Measurements from ENCODE around the gene TIMM17A.
A peak's percentile ranks its signal among the peaks of the same experiment; 100 is the strongest.
"Not testable (repeated sequence)": the region's sequence is repeated elsewhere in the genome, so short reads cannot be mapped to it uniquely, and the experiment has no call there.

The TIMM17A gene

GRCh38 chr1:201941420-201942128 is 13.7 kb upstream of the TIMM17A start:
- DNase-seq, result no peak

- no peak for DNase-seq
Observed at GRCh38 chr1:201942129-201942495, 13.2 kb upstream of the TIMM17A start.

- DNase-seq, result no peak
Observed at GRCh38 chr1:201944002-201944401, 11.3 kb upstream of the TIMM17A start.

GRCh38 chr1:201944639-201945038 is 10.7 kb upstream of the TIMM17A start:
- DNase-seq, result no peak

DNA sequence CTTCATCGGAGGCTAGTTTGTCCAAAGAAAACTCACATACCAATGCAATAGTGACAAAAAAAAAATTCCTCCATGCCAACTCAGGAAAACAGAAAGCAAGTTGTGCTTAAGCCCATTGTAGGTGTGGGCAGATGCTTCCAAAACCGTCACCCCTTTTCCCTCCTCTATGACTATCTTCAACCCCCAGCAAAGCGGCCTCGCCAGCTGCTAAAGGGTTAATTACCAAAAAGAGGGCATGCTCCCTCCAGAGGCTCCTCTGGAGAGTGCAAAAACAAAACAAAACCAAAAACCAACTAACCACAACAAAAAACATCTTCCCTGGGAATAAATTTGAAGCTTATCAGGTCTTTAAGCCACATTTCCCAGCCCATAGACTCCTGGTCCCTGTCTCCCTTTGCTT is 10.1 kb upstream of the TIMM17A start:
- no peak for DNase-seq

DNA sequence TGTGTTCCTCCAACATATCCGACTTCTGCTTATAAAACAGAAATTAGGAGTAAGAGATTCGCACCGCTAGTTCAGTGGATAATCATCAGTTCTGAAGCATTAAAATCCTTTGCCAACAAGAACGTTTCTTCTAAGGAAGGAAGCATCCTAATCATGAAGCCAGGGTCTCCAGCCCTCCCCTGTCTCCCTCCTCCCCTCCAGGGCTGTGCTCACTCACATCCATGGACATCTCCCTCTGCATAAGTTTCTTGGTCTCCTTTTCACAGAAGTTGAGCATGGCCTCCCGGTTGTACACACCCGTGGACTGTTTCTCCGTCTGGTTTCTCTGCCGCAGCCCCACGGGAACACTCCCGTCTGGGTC is 9.5 kb upstream of the TIMM17A start:
- DNase-seq, result no peak

DNA sequence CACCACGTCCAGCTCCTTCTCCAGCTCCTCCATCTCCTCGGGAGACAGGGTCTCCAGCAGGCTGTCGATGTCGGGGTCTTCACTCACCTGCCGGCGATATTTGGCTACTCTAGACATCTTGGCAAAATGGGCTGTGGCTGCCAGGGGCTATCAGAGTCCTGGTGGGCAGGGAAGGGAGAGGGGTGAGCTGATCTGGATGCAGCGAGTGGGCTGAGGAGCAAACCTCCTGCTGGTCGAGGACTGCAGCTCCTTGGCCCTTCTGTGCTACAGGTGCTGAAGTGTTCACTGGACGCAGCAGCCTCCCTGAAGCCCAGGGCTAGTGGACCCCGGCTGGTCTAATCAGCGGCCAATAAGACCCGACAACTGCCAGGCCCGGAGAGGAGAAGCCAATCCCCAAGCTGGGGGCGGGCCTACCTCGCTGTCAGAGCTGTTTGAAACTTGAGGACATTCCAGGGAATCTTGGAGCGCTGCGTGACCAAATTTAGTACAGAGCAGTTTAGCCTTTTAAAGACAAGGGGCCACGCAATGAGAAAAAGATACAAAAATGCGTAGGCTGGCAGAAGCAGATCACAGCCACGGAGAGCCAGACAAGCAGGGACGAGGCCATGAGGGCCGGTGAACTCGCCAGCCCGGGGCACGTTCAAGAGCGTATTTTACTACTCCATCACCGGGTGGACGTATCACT is 8.9 kb upstream of the TIMM17A start, which contains the start of gene LMOD1:
Gene LMOD1 (minus strand): TSS at position 325 of the 685 bp plus-strand sequence. CDS start 208 bp downstream, at position 117.
- DNase-seq, result peak; percentile 15

- DNase-seq, result no peak
Observed at GRCh38 chr1:201947697-201948008, 7.7 kb upstream of the TIMM17A start.

DNA sequence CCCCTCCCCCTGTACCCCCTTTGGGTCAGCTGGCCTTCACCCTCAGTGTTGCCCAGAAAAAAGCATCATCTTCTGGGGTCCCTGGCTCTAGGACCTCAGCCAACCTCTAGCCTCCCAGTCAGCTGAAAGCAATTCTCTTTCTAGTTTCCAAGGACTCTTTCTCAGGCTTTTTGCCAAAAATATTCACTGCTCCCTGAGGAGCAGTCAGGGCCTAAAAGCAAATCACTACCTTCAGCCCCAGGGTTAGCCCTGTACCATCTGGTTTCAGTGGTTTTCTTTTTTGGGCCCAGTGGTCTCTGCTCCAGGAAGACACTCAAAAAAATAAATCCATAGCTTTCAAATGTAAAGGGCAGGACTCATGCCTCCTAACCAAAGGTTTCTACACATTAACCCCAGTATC is 5.8 kb upstream of the TIMM17A start:
- no peak for DNase-seq

DNA sequence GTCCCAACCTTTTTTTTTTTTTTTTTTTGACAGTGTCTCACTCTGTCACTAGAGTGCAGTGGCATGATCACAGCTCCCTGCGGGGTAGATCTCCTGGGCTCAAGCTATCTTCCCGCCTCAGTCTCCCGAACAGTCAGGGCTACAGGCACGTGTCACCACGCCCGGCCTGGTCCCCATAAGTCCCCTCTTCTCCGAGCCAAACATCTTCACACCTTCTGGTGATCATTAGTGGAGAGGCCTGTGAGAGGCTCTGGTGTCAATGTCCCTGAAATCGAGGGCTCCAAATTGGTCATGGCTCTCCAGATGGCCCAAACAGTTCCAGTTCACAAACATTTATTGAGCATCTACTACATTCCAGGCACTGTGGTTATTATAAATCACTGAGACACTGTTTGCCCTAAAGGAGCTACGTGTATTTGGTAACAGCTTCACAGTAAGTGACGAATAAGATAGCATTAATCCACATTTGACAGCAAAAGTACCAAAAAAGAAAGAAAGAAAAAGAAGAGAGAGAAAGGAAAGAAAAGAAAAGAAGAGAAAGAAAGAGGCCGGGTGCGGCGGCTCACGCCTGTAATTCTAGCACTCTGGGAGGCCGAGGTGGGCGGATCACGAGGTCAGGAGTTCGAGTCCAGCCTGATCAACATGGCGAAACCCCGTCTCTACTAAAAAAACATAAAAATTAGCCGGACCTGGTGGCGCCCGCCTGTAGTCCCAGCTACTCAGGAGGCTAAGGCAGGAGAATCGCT is 867 bp upstream of the TIMM17A start:
- peak; percentile 36 for DNase-seq

DNA sequence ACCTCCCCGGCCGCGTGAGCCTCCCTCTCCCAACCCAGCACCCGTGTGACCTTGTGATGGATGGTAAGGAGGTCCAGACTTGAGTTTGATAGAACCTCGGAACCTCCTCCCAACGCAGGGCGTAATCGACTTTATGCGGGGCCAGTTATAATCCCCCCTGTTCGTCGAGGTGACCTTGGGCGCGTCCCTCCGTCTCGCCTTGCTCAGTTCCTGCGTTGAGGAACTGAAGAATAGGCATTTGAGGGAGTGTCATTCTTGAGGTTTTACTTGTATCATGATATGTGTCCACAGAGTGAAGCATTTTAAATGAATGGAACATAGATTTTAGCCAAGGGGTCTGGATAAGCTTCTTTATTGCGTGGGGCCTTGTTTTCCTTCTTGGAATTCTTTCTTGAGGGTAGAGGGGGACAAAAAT is 433 bp downstream of the TIMM17A start:
- no peak for DNase-seq

DNA sequence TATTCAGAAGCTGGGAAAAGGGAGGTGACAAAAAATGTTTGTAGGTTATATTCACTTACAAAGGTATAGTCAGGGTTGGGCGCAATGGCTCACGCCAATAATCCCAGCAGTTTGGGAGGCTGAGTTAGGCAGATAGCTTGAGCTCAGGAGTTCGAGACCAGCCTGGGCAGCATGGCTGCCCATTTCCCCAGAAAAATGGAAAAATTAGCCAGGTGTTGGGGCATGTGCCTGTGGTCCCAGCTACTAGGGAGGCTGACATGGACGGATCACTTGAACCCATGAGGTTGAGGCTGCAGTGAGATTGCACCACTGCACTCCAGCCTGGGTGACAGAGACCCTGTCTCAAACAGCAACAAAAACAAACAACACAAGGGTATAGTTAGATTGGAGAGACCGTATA is 3.0 kb downstream of the TIMM17A start:
- no peak for DNase-seq

DNA sequence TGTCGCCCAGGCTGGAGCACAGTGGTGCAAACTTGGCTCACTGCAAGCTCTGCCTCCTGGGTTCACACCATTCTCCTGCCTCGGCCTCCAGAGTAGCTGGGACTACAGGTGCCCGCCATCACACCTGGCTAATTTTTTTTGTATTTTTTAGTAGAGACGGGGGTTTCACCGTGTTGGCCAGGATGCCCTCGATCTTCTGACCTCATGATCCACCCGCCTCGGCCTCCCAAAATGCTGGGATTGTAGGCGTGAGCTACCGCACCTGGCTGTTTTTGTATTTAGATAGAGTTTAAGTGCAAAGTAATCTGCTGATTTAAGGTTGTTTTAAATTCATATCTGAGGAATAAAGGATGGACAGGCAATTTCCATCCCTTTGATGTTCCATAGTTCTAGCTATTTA is 7.1 kb downstream of the TIMM17A start:
- not testable (repeated sequence) for DNase-seq

DNA sequence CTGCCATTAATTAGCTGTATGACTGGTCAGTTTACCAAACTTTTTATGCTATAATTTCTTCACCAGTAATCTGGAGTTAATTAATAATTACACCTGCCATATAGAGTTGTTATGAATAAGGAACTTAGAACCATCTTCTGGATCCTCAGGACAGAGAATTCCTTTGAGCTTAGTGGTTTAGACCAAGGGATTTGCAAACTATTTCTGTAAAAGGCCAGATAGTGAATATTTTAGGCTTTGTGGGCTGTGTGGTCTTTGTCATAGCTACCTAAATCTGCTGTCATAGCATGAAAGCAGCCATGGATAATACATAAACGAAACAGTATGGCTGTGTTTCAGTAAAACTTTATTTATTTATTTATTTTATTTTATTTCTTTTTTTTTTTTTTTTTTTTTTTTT is 9.0 kb downstream of the TIMM17A start:
- DNase-seq, result no peak

GRCh38 chr1:201966171-201966570 is 10.9 kb downstream of the TIMM17A start:
- no peak for DNase-seq

- no peak for DNase-seq
Observed at GRCh38 chr1:201968202-201968925, 13.1 kb downstream of the TIMM17A start.

DNA sequence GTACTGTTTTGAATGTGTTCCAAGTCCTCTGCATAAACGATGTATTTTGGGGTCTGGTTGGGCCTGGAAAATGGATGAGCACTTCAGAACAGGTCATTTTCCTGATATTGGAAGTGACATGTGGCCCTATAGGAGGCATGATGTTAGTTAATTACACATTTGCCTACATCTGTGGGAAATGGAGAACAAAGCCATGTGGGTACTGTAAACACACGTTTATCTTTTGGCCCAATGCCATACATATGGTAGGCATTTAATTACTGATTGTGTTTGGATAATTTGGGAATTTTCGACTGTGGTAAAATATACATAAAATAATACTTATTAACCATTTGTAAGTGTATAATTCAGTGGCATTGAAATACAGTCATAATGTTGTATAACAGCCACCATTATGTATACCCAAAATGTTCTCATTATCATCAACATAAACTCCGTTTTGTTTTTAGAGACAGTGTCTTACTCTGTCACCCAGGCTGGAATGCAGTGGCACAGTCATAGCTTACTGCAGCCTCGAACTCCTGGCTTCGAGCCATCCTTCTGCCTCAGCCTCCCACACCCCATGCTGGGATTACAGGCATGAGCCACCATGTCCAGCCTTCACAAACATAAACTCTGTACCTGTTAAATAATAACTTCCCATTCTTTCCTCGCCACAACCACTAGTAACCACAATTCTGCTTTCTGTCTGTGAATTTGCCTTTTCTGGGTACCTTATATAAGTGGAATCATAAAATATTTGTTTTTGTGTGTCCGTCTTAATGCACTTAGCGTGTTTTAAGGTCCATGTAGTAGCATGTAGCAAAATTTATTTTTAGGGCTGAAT is 15.2 kb downstream of the TIMM17A start:
- DNase-seq, result no peak

GRCh38 chr1:201982082-201982622 is 26.8 kb downstream of the TIMM17A start:
- DNase-seq, result peak; percentile 75

DNA sequence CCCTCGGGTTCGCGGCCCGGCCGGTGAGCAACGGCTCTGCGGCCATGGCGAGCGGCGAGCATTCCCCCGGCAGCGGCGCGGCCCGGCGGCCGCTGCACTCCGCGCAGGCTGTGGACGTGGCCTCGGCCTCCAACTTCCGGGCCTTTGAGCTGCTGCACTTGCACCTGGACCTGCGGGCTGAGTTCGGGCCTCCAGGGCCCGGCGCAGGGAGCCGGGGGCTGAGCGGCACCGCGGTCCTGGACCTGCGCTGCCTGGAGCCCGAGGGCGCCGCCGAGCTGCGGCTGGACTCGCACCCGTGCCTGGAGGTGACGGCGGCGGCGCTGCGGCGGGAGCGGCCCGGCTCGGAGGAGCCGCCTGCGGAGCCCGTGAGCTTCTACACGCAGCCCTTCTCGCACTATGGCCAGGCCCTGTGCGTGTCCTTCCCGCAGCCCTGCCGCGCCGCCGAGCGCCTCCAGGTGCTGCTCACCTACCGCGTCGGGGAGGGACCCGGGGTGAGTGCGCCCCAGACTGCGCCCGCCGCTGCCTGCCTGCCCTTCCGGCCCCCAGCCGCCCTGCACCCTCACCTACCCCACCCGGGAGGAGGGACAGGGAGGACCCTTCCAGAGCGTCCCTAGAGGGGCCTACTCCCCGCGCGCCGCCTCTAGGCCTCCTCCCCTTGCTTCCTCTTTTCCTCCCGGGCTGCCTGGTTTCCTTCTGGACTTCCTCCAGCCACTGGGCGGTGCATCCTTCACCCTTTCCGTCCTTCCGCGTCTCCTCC is 27.5 kb downstream of the TIMM17A start, which contains the start of gene RNPEP:
Gene RNPEP (plus strand): TSS at position 26 of the 757 bp plus-strand sequence. CDS start 19 bp downstream, at position 45.
- DNase-seq, result peak; percentile 64

- DNase-seq, result no peak
Observed at GRCh38 chr1:201983380-201983805, 28.1 kb downstream of the TIMM17A start.

GRCh38 chr1:201984446-201984845 is 29.1 kb downstream of the TIMM17A start:
- no peak for DNase-seq

Data from activated CD4-positive, alpha-beta T cell treated with anti-CD3 and anti-CD28 coated beads for 48 hours (primary cell).